Parathyroid adenoma (tissue), 2 donors: ENCODE results near the gene PGAM2.

Experiments
- H2AFZ ChIP-seq: fragments of 300-600 bp; sonication (generic); one replicate; pipeline ENCODE4 v1.7.0; 2017; ENCODE audit warnings: antibody characterized with exemption, mild to moderate bottlenecking
- H3K27ac ChIP-seq: fragments of 300-600 bp; sonication (generic); one replicate; pipeline ENCODE4 v1.7.0; 2017
- H3K27me3 ChIP-seq: fragments of 300-600 bp; sonication (generic); one replicate; pipeline ENCODE4 v1.7.0; 2017; ENCODE audit warnings: low read length; ENCODE audit not compliant: control insufficient read depth, insufficient read depth
- H3K36me3 ChIP-seq: fragments of 300-600 bp; sonication (generic); one replicate; pipeline ENCODE4 v1.7.0; 2017; ENCODE audit warnings: low read length; ENCODE audit not compliant: control insufficient read depth, insufficient read depth
- H3K4me1 ChIP-seq: fragments of 300-600 bp; sonication (generic); one replicate; pipeline ENCODE4 v1.7.0; 2017; ENCODE audit warnings: control low read depth
- H3K4me2 ChIP-seq: fragments of 300-600 bp; sonication (generic); one replicate; pipeline ENCODE4 v1.7.0; 2017; ENCODE audit warnings: low read length
- H3K4me3 ChIP-seq: fragments of 300-600 bp; sonication (generic); one replicate; pipeline ENCODE4 v1.7.0; 2017; ENCODE audit warnings: low read depth, low read length
- H3K79me2 ChIP-seq: fragments of 300-600 bp; sonication (generic); one replicate; pipeline ENCODE4 v1.7.0; 2017; ENCODE audit warnings: control low read depth
- H3K9ac ChIP-seq: fragments of 300-600 bp; sonication (generic); one replicate; pipeline ENCODE4 v1.7.0; 2017; ENCODE audit warnings: mild to moderate bottlenecking
- H3K9me3 ChIP-seq: fragments of 300-600 bp; sonication (generic); one replicate; pipeline ENCODE4 v1.7.0; 2017; ENCODE audit warnings: low read length; ENCODE audit not compliant: control insufficient read depth
- TF ChIP-seq, protein P1 (sequence below): fragments of 300-600 bp; sonication (generic); IDR thresholded peaks from one replicate; pipeline ENCODE4 v1.7.0; 2017; ENCODE audit warnings: antibody characterized with exemption, mild to moderate bottlenecking
- donor health status: primary hyperparathyroidism.

The PGAM2 gene

DNA sequence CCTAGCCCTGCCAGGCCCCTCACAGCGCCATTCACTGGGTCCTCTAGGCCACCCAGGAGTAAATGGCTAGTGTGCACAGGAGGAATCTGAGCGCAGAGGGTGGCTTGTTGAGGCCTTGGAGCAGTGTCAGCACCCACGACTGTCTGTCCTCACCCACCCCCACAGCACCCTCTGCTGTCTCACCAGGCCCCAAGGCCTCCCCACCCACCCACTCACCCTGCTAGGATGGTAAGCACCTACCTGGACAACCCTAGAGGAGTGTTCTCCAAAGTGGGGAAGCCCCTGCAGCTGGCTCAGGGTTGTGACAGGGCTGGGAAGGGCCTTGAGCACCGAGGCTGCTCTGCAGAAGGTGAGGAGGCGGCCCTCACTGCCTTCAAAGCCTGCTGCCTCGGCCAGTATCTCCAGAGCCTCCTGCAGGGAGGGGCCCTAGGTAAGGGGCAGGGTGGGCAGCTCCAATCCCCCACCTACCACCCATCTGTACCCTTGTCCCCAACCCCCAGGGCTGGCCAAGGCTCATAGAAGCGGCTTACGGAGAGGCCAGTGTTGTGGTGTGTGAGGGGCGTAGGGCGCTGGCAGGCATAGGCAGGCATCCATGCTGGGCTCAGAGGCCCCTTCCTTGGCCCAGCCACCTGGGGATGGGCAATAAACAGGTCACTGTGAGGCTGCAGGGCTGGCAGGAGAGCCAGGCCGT lies 14.1 kb upstream of the PGAM2 start:
- Histone ChIP-seq H2AFZ (no peak overlapping the region), H3K79me2 (no peaks in the 10 kb centered on the region), H3K4me2 (no peak overlapping the region), H3K27me3 (no peaks in the 10 kb centered on the region), H3K9ac (no peak overlapping the region), H3K9me3 (no peaks in the 10 kb centered on the region), H3K27ac (no peak overlapping the region), H3K4me1 (no peaks in the 10 kb centered on the region), H3K4me3 (no peak overlapping the region), H3K36me3 (no peaks in the 10 kb centered on the region)
- TF ChIP-seq, protein P1, sequence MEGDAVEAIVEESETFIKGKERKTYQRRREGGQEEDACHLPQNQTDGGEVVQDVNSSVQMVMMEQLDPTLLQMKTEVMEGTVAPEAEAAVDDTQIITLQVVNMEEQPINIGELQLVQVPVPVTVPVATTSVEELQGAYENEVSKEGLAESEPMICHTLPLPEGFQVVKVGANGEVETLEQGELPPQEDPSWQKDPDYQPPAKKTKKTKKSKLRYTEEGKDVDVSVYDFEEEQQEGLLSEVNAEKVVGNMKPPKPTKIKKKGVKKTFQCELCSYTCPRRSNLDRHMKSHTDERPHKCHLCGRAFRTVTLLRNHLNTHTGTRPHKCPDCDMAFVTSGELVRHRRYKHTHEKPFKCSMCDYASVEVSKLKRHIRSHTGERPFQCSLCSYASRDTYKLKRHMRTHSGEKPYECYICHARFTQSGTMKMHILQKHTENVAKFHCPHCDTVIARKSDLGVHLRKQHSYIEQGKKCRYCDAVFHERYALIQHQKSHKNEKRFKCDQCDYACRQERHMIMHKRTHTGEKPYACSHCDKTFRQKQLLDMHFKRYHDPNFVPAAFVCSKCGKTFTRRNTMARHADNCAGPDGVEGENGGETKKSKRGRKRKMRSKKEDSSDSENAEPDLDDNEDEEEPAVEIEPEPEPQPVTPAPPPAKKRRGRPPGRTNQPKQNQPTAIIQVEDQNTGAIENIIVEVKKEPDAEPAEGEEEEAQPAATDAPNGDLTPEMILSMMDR, result no peak

DNA sequence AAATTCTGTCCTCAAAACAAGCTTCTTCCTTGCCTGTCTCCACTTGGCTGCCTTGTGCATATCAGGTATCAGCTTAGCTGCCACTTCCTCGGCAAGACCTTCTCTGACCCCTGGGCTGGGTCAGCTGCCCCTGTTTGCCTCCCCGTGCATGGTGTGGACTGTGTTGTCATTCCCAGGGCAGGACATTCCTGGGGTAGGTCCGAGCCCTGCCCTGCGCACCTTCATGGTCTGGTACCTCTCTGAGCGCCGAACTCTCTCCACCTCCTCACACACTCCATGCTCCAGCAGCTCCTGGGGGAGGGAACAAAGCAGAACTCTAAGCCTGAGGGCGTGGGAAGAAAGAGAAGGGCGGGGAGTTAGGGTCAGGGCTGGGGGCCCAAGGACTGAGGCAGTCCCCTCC lies 13.2 kb upstream of the PGAM2 start:
- Histone ChIP-seq H3K9me3 (no peaks in the 10 kb centered on the region), H3K9ac (no peak overlapping the region), H3K4me1 (no peaks in the 10 kb centered on the region), H3K79me2 (no peaks in the 10 kb centered on the region), H3K27me3 (no peaks in the 10 kb centered on the region), H2AFZ (no peak overlapping the region), H3K4me2 (peak overlapping the region; percentile 28), H3K4me3 (peak overlapping the region; percentile 9), H3K36me3 (no peaks in the 10 kb centered on the region), H3K27ac (no peak overlapping the region)
- TF ChIP-seq, protein P1, result no peak

DNA sequence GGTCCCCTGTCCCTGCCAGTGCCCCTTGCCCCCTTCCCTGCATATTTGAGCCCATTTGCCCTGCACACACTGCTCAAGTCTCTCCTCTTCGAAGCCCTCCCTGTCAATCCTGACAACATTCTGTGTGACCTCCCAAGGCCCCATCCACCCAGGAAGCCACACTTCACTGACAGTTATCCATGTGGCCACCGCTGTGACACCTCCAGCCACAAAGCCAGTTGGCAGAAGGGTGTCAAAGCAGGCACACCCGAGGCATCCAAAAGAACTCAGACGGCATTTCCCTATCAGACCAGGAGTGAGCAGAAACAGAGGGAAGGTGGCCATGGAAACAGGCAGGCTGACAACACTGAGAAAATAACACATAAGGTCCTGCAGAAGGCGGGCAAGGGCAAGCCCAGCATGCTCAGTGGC lies 12.3 kb upstream of the PGAM2 start:
- TF ChIP-seq, protein P1, result no peak
- Histone ChIP-seq H3K27me3 (no peaks in the 10 kb centered on the region), H3K36me3 (no peaks in the 10 kb centered on the region), H3K9ac (no peak overlapping the region), H3K9me3 (no peaks in the 10 kb centered on the region), H3K27ac (no peak overlapping the region), H3K4me3 (no peak overlapping the region), H3K4me2 (no peak overlapping the region), H3K4me1 (no peaks in the 10 kb centered on the region), H2AFZ (no peak overlapping the region), H3K79me2 (no peaks in the 10 kb centered on the region)

DNA sequence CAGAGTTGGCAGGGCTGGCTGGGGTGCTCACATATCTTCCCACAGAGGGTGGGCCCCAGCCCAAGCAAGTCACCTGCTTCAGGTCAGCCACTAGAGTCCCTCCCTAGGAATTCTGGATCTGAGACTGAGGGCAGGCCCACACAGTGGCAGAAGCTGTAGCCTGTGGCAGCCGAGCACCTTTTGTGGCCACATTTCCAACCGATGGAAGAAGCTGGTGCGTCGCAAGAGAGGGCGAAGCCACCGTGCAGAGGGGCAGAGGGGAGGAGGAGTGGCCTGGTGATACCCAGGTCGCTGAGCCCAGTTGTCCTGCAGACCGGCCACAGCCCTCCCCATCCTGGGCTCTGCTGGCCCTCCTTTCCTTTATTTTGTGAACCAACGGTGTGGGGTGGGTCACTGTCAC lies 11.7 kb upstream of the PGAM2 start:
- Histone ChIP-seq H3K27me3 (no peaks in the 10 kb centered on the region), H2AFZ (no peak overlapping the region), H3K36me3 (no peaks in the 10 kb centered on the region), H3K27ac (no peak overlapping the region), H3K79me2 (no peaks in the 10 kb centered on the region), H3K9me3 (no peaks in the 10 kb centered on the region), H3K9ac (no peak overlapping the region), H3K4me3 (no peak overlapping the region), H3K4me1 (no peaks in the 10 kb centered on the region), H3K4me2 (no peak overlapping the region)
- TF ChIP-seq, protein P1, result no peak
